Astrocyte (in vitro differentiated cells and primary cell): ENCODE measurements around the gene ACKR3. TPM values are rescaled to one million over a fixed set of nuclear protein-coding genes. Genes with fewer than 3 reads are reported as not detected.

Experiments used
- DNase-seq: peaks from one replicate; pipeline ENCODE4 v3.0.0-alpha.2; 2010; ENCODE audit warnings: low read depth
- FAIRE-seq: peaks from 2 replicates; lab custom pipeline; 2011; peaks lifted over from hg19 to GRCh38; lab: Jason Lieb, UNC
- H2AFZ ChIP-seq: 2 replicates; pipeline ENCODE4 v1.6.0; 2012; ENCODE audit warnings: low read depth, low read length, inconsistent platforms
- H3K27ac ChIP-seq: 2 replicates; pipeline ENCODE4 v1.5.1; 2011; ENCODE audit warnings: low read depth, low read length, inconsistent platforms
- H3K27me3 ChIP-seq: 2 replicates; pipeline ENCODE4 v1.6.0; 2011; ENCODE audit warnings: low read length, inconsistent platforms; ENCODE audit not compliant: insufficient read depth
- H3K36me3 ChIP-seq: 2 replicates; pipeline ENCODE4 v1.5.1; 2011; ENCODE audit warnings: low read length, inconsistent platforms; ENCODE audit not compliant: insufficient read depth
- H3K4me1 ChIP-seq: 2 replicates; pipeline ENCODE4 v1.5.1; 2011; ENCODE audit warnings: low read length, inconsistent platforms; ENCODE audit not compliant: insufficient read depth
- H3K4me2 ChIP-seq: 2 replicates; pipeline ENCODE4 v1.6.0; 2012; ENCODE audit warnings: low read length, inconsistent platforms
- H3K4me3 ChIP-seq: 2 replicates; pipeline ENCODE4 v1.5.1; 2011; ENCODE audit warnings: low read depth, mild to moderate bottlenecking, low read length, inconsistent platforms; ENCODE audit not compliant: insufficient read depth
- H3K79me2 ChIP-seq: 2 replicates; pipeline ENCODE4 v1.6.0; 2012; ENCODE audit warnings: mild to moderate bottlenecking, low read length, inconsistent platforms; ENCODE audit not compliant: insufficient read depth
- H3K9ac ChIP-seq: 2 replicates; pipeline ENCODE4 v1.6.0; 2012; ENCODE audit warnings: mild to moderate bottlenecking, low read length, inconsistent platforms
- H3K9me3 ChIP-seq: 2 replicates; pipeline ENCODE4 v1.5.1; 2012; ENCODE audit warnings: low read depth, mild to moderate bottlenecking, low read length, inconsistent platforms; ENCODE audit not compliant: insufficient read depth
- H4K20me1 ChIP-seq: 2 replicates; pipeline ENCODE4 v1.6.0; 2012; ENCODE audit warnings: low read length, inconsistent platforms; ENCODE audit not compliant: insufficient read depth
- H3K27ac Mint-ChIP-seq: one replicate; pipeline ENCODE4 v1.8.0; 2021; ENCODE audit warnings: mild to moderate bottlenecking, mixed read lengths; ENCODE audit not compliant: unreplicated experiment
- H3K27me3 Mint-ChIP-seq: one replicate; pipeline ENCODE4 v1.8.0; 2021; ENCODE audit warnings: low read depth, mixed read lengths; ENCODE audit not compliant: unreplicated experiment
- H3K36me3 Mint-ChIP-seq: one replicate; pipeline ENCODE4 v1.8.0; 2021; ENCODE audit warnings: low read depth, mixed read lengths; ENCODE audit not compliant: unreplicated experiment
- H3K4me1 Mint-ChIP-seq: one replicate; pipeline ENCODE4 v1.8.0; 2021; ENCODE audit warnings: low read depth, mixed read lengths; ENCODE audit not compliant: unreplicated experiment
- H3K4me3 Mint-ChIP-seq: one replicate; pipeline ENCODE4 v1.8.0; 2021; ENCODE audit warnings: mild to moderate bottlenecking, moderate library complexity, mixed read lengths; ENCODE audit not compliant: unreplicated experiment
- H3K9me3 Mint-ChIP-seq: one replicate; pipeline ENCODE4 v1.8.0; 2021; ENCODE audit warnings: mild to moderate bottlenecking, mixed read lengths; ENCODE audit not compliant: unreplicated experiment
- CTCF ChIP-seq: IDR thresholded peaks from 2 replicates; pipeline ENCODE4 v1.5.1; 2011; ENCODE audit warnings: low read depth, mild to moderate bottlenecking, inconsistent platforms, low read length, moderate library complexity; ENCODE audit not compliant: insufficient read depth
- EZH2 ChIP-seq: IDR thresholded peaks from 2 replicates; pipeline ENCODE4 v1.6.1; 2012; ENCODE audit warnings: mild to moderate bottlenecking, low read length, inconsistent platforms; ENCODE audit not compliant: insufficient read depth
- total RNA-seq: library from RNA; stranded (reverse); gene quantifications from 2 replicates; pipeline ENCODE4 v1.2.1, GENCODE V29; 2021

ACKR3 gene
- total RNA-seq, 1 donor from 2014 or later = 72.7 TPM

- Mint-ChIP-seq H3K9me3 (peaks cover 2% of the 10 kb centered on the region), H3K4me3 (no peak overlapping the region), H3K4me1 (no peaks in the 10 kb centered on the region), H3K27ac (no peak overlapping the region), H3K36me3 (peaks cover 3% of the 10 kb centered on the region), H3K27me3 (peaks cover 69% of the 10 kb centered on the region)
- H4K20me1 ChIP-seq = no peaks in the 10 kb centered on the region
- H3K9ac ChIP-seq = no peak overlapping the region
- H3K4me2 ChIP-seq = no peak overlapping the region
- no peak overlapping the region for H3K27ac ChIP-seq
- H3K36me3 ChIP-seq = no peaks in the 10 kb centered on the region
- no peak overlapping the region for H3K4me3 ChIP-seq
- no peaks in the 10 kb centered on the region for H3K9me3 ChIP-seq
- H2AFZ ChIP-seq = no peak overlapping the region
- H3K27me3 ChIP-seq = peaks cover 18% of the 10 kb centered on the region
- no peak for TF ChIP-seq EZH2
- no peak for TF ChIP-seq CTCF
- no peaks in the 10 kb centered on the region for H3K4me1 ChIP-seq
- FAIRE-seq = no peak
- no peak for DNase-seq
- no peaks in the 10 kb centered on the region for H3K79me2 ChIP-seq
Measured at GRCh38 chr2:236623816-236624215, 54.2 kb downstream of the ACKR3 start.

GRCh38 chr2:236625156-236625690, 55.6 kb downstream of the ACKR3 start:
- no peak overlapping the region for H3K4me3 ChIP-seq
- peaks cover 3% of the 10 kb centered on the region for H3K36me3 Mint-ChIP-seq
- no peak overlapping the region for H3K4me3 Mint-ChIP-seq
- no peak overlapping the region for H3K4me2 ChIP-seq
- no peak for FAIRE-seq
- no peaks in the 10 kb centered on the region for H3K36me3 ChIP-seq
- no peaks in the 10 kb centered on the region for H3K4me1 Mint-ChIP-seq
- H2AFZ ChIP-seq = no peak overlapping the region
- no peak for TF ChIP-seq CTCF
- no peak for TF ChIP-seq EZH2
- no peak for DNase-seq
- no peak overlapping the region for H3K9ac ChIP-seq
- H3K27ac ChIP-seq = no peak overlapping the region
- H3K27me3 Mint-ChIP-seq = peaks cover 63% of the 10 kb centered on the region
- no peaks in the 10 kb centered on the region for H3K4me1 ChIP-seq
- no peaks in the 10 kb centered on the region for H3K79me2 ChIP-seq
- no peaks in the 10 kb centered on the region for H3K9me3 ChIP-seq
- H3K9me3 Mint-ChIP-seq = no peaks in the 10 kb centered on the region
- H3K27ac Mint-ChIP-seq = no peak overlapping the region
- peaks cover 9% of the 10 kb centered on the region for H3K27me3 ChIP-seq
- no peaks in the 10 kb centered on the region for H4K20me1 ChIP-seq

GRCh38 chr2:236626391-236627150, 56.9 kb downstream of the ACKR3 start:
- no peaks in the 10 kb centered on the region for H3K4me1 Mint-ChIP-seq
- Histone ChIP-seq H3K79me2 (no peaks in the 10 kb centered on the region), H3K4me3 (no peak overlapping the region), H3K36me3 (no peaks in the 10 kb centered on the region), H3K27me3 (peaks cover 5% of the 10 kb centered on the region), H4K20me1 (no peaks in the 10 kb centered on the region), H3K27ac (no peak overlapping the region), H3K9me3 (no peaks in the 10 kb centered on the region), H3K4me1 (no peaks in the 10 kb centered on the region), H2AFZ (no peak overlapping the region), H3K4me2 (no peak overlapping the region), H3K9ac (no peak overlapping the region)
- DNase-seq (no peak), FAIRE-seq (no peak)
- no peak for TF ChIP-seq EZH2
- no peak overlapping the region for H3K4me3 Mint-ChIP-seq
- no peak overlapping the region for H3K27ac Mint-ChIP-seq
- H3K36me3 Mint-ChIP-seq = peaks cover 3% of the 10 kb centered on the region
- H3K9me3 Mint-ChIP-seq = no peaks in the 10 kb centered on the region
- H3K27me3 Mint-ChIP-seq = peaks cover 52% of the 10 kb centered on the region
